Frontal cortex (tissue), 4 donors: Measurements from ENCODE around the gene PPP2CA. TPM values are rescaled to one million over a fixed set of nuclear protein-coding genes. Genes with fewer than 3 reads are reported as not detected.
"Not testable (repeated sequence)": the region's sequence is repeated elsewhere in the genome, so short reads cannot be mapped to it uniquely, and the experiment has no call there.

Experiments used
- DNase-seq, 2 donors: peaks; one replicate each; pipeline ENCODE4 v3.0.0; 2012; ENCODE audit warnings: low spot score in 2 of 2
- FAIRE-seq: peaks from 2 replicates; lab custom pipeline; 2012; peaks lifted over from hg19 to GRCh38; lab: Jason Lieb, UNC
- small RNA-seq: library from RNA; depleted of rRNA; stranded (forward); fragments of <200 nt; gene quantifications from one replicate; pipeline ENCODE3, GENCODE V24; 2014
- total RNA-seq: library from RNA; depleted of rRNA; stranded (reverse); fragments of >200 nt; gene quantifications from one replicate; pipeline ENCODE4 v1.2.3, GENCODE V29; 2014
- donor health status: control.
- donor health status: control.
- donor health status: control.

The PPP2CA gene
- total RNA-seq, 1 donor from 2014 or later, result 141 TPM

GRCh38 chr5:134153241-134153640 lies 72.6 kb downstream of the PPP2CA start:
- FAIRE-seq, result no peak
- no peak for DNase-seq

GRCh38 chr5:134152173-134152832 lies 73.6 kb downstream of the PPP2CA start:
- not testable (repeated sequence) for FAIRE-seq, DNase-seq

- FAIRE-seq (no peak), DNase-seq (no peak)
Measured at GRCh38 chr5:134151723-134152122, 74.2 kb downstream of the PPP2CA start.

GRCh38 chr5:134149571-134150303 lies 76.1 kb downstream of the PPP2CA start:
- DNase-seq (no peak), FAIRE-seq (no peak)

- DNase-seq, result no peak
- FAIRE-seq, result no peak
Measured at GRCh38 chr5:134148986-134149539, 76.8 kb downstream of the PPP2CA start.

- DNase-seq, result no peak
- no peak for FAIRE-seq
Measured at GRCh38 chr5:134148316-134148715, 77.6 kb downstream of the PPP2CA start.

- DNase-seq (no peak), FAIRE-seq (no peak)
Measured at GRCh38 chr5:134146651-134147518, 79.0 kb downstream of the PPP2CA start.

GRCh38 chr5:134145779-134146581 lies 79.9 kb downstream of the PPP2CA start:
- FAIRE-seq (no peak), DNase-seq (peak in 1 of 2 donors; percentile 64)

- no peak for FAIRE-seq
- DNase-seq, result no peak
Measured at GRCh38 chr5:134145041-134145757, 80.7 kb downstream of the PPP2CA start.

Small RNAs within 50 kb of the gene (small RNA-seq; reads per million reads assigned to genes)
- gene MIR3661, result not detected

Other genes with a start within 250 kb of the PPP2CA start
- gene VDAC1, start 221.1 kb downstream of the PPP2CA start, total RNA-seq, result 244 TPM
- 0.41 TPM for gene TCF7, start 111.4 kb downstream of the PPP2CA start, total RNA-seq
- gene SKP1, start 49.1 kb downstream of the PPP2CA start, total RNA-seq, result 139 TPM
- 29.3 TPM for gene CDKL3, start 141.1 kb upstream of the PPP2CA start, total RNA-seq
- gene UBE2B, start 145.5 kb upstream of the PPP2CA start, total RNA-seq, result 56.7 TPM
- 68.1 TPM for gene CDKN2AIPNL, start 185.8 kb upstream of the PPP2CA start, total RNA-seq